T follicular helper cell (primary cell): ENCODE measurements around the gene WDR72.
"Not testable (repeated sequence)": the region's sequence is repeated elsewhere in the genome, so short reads cannot be mapped to it uniquely, and the experiment has no call there.

ENCODE experiments used
- DNase-seq: peaks from one replicate; pipeline ENCODE4 v3.0.0-alpha.2; 2020; ENCODE audit warnings: low read depth
- total RNA-seq, 2 experiments: gene quantifications; one replicate each; lab custom pipeline; 2026; lab: John Stamatoyannopoulos, UW

The WDR72 gene
- total RNA-seq, result 0 reads per million in 2 experiments

GRCh38 chr15:53759411-53759931, at the start of gene WDR72:
TSS of gene WDR72 (minus strand) at chr15:53759663. CDS start at chr15:53733149, 26,514 bp downstream.
- DNase-seq, result no peak

- no peak for DNase-seq
These were observed 48.7 kb upstream of the WDR72 start for GRCh38 chr15:53808058-53808706.

- DNase-seq, result no peak
These were observed 48.0 kb upstream of the WDR72 start for GRCh38 chr15:53807501-53807900.

GRCh38 chr15:53802672-53803071, 43.2 kb upstream of the WDR72 start:
- DNase-seq, result no peak

- DNase-seq, result no peak
These were observed 32.1 kb upstream of the WDR72 start for GRCh38 chr15:53791581-53791980.

- DNase-seq, result no peak
These were observed 30.4 kb upstream of the WDR72 start for GRCh38 chr15:53789654-53790375.

- no peak for DNase-seq
These were observed 26.9 kb upstream of the WDR72 start for GRCh38 chr15:53786401-53786800.

- not testable (repeated sequence) for DNase-seq
These were observed 25.8 kb upstream of the WDR72 start for GRCh38 chr15:53785241-53785640.

GRCh38 chr15:53762916-53763315, 3.5 kb upstream of the WDR72 start:
- DNase-seq, result no peak

GRCh38 chr15:53758412-53758811, 1.1 kb downstream of the WDR72 start:
- DNase-seq, result no peak

GRCh38 chr15:53757906-53758305, 1.6 kb downstream of the WDR72 start:
- no peak for DNase-seq

GRCh38 chr15:53753813-53754212, 5.7 kb downstream of the WDR72 start:
- DNase-seq, result no peak

- no peak for DNase-seq
These were observed 7.1 kb downstream of the WDR72 start for GRCh38 chr15:53752406-53752805.

GRCh38 chr15:53747501-53748068, 11.9 kb downstream of the WDR72 start:
- no peak for DNase-seq

GRCh38 chr15:53746101-53746500, 13.4 kb downstream of the WDR72 start:
- DNase-seq, result no peak

GRCh38 chr15:53739651-53740050, 19.8 kb downstream of the WDR72 start:
- no peak for DNase-seq

- no peak for DNase-seq
These were observed 20.3 kb downstream of the WDR72 start for GRCh38 chr15:53739187-53739586.

GRCh38 chr15:53721334-53722087, 38.0 kb downstream of the WDR72 start:
- DNase-seq, result no peak

- no peak for DNase-seq
These were observed 42.3 kb downstream of the WDR72 start for GRCh38 chr15:53716909-53717876.

GRCh38 chr15:53713218-53713617, 46.2 kb downstream of the WDR72 start:
- no peak for DNase-seq

- DNase-seq, result no peak
These were observed 48.6 kb downstream of the WDR72 start for GRCh38 chr15:53710906-53711305.
